Measurements from ENCODE around the gene DNAH2.
"Not testable (repeated sequence)": the region's sequence is repeated elsewhere in the genome, so short reads cannot be mapped to it uniquely, and the experiment has no call there.

Gene DNAH2

GRCh38 chr17:7859028-7859427 is 141.5 kb downstream of the DNAH2 start:
- Histone ChIP-seq H2AFZ (ENCODE audit: low read depth) (no peak overlapping the region), H3K27me3 (ENCODE audit: insufficient read depth, low read depth) (no peaks in the 10 kb centered on the region), H3K9ac (no peak overlapping the region), H3K4me3 (IDR thresholded peaks at IDR 0.05; ENCODE audit: insufficient read depth, low read depth, low read length) (no peak overlapping the region), H3K79me2 (ENCODE audit: insufficient read depth, low read depth) (no peaks in the 10 kb centered on the region), H4K20me1 (ENCODE audit: insufficient read depth) (no peaks in the 10 kb centered on the region), H3K4me1 (ENCODE audit: low read depth, poor library complexity, severe bottlenecking) (no peaks in the 10 kb centered on the region), H3K27ac (no peak overlapping the region), H3K36me3 (ENCODE audit: insufficient read depth) (no peaks in the 10 kb centered on the region), H3K4me2 (no peak overlapping the region)
- no peak for TF ChIP-seq CTCF (conservative IDR thresholded peaks at IDR 0.05; ENCODE audit: low read depth, low read length)

GRCh38 chr17:7862692-7863437 is 145.3 kb downstream of the DNAH2 start:
- H3K4me1 ChIP-seq (ENCODE audit: low read depth, poor library complexity, severe bottlenecking): no peaks in the 10 kb centered on the region

GRCh38 chr17:7864384-7864783 is 146.8 kb downstream of the DNAH2 start:
- not testable (repeated sequence) for H4K20me1 ChIP-seq (ENCODE audit: insufficient read depth); H3K36me3 ChIP-seq (ENCODE audit: insufficient read depth); H3K27ac ChIP-seq; H2AFZ ChIP-seq (ENCODE audit: low read depth); H3K4me2 ChIP-seq; H3K9ac ChIP-seq; H3K27me3 ChIP-seq (ENCODE audit: insufficient read depth, low read depth); H3K4me1 ChIP-seq (ENCODE audit: low read depth, poor library complexity, severe bottlenecking); H3K4me3 ChIP-seq (IDR thresholded peaks at IDR 0.05; ENCODE audit: insufficient read depth, low read depth, low read length); H3K79me2 ChIP-seq (ENCODE audit: insufficient read depth, low read depth)

More at GRCh38 chr17:7862692-7863437, 145.3 kb downstream of the DNAH2 start:
- Histone ChIP-seq H3K27ac (no peak overlapping the region), H3K36me3 (ENCODE audit: insufficient read depth) (no peaks in the 10 kb centered on the region), H3K9ac (no peak overlapping the region), H3K79me2 (ENCODE audit: insufficient read depth, low read depth) (no peaks in the 10 kb centered on the region), H4K20me1 (ENCODE audit: insufficient read depth) (no peaks in the 10 kb centered on the region), H3K4me3 (IDR thresholded peaks at IDR 0.05; ENCODE audit: insufficient read depth, low read depth, low read length) (no peak overlapping the region), H3K27me3 (ENCODE audit: insufficient read depth, low read depth) (no peaks in the 10 kb centered on the region), H3K4me2 (no peak overlapping the region), H2AFZ (ENCODE audit: low read depth) (no peak overlapping the region)
- peak; percentile 55 for TF ChIP-seq CTCF (conservative IDR thresholded peaks at IDR 0.05; ENCODE audit: low read depth, low read length)

GRCh38 chr17:7864995-7865650 is 147.6 kb downstream of the DNAH2 start:
- H3K27ac ChIP-seq: no peak overlapping the region
- no peak for TF ChIP-seq CTCF (conservative IDR thresholded peaks at IDR 0.05; ENCODE audit: low read depth, low read length)
- H3K9ac ChIP-seq: no peak overlapping the region
- no peaks in the 10 kb centered on the region for H3K27me3 ChIP-seq (ENCODE audit: insufficient read depth, low read depth)
- H3K4me3 ChIP-seq (IDR thresholded peaks at IDR 0.05; ENCODE audit: insufficient read depth, low read depth, low read length): no peak overlapping the region
- H2AFZ ChIP-seq (ENCODE audit: low read depth): no peak overlapping the region
- no peaks in the 10 kb centered on the region for H3K36me3 ChIP-seq (ENCODE audit: insufficient read depth)
- no peaks in the 10 kb centered on the region for H4K20me1 ChIP-seq (ENCODE audit: insufficient read depth)
- no peaks in the 10 kb centered on the region for H3K79me2 ChIP-seq (ENCODE audit: insufficient read depth, low read depth)
- no peak overlapping the region for H3K4me2 ChIP-seq
- H3K4me1 ChIP-seq (ENCODE audit: low read depth, poor library complexity, severe bottlenecking): no peaks in the 10 kb centered on the region

GRCh38 chr17:7867881-7868329 is 150.4 kb downstream of the DNAH2 start:
- Histone ChIP-seq H3K79me2 (ENCODE audit: insufficient read depth, low read depth) (no peaks in the 10 kb centered on the region), H3K27ac (no peak overlapping the region), H3K4me2 (no peak overlapping the region), H3K9ac (no peak overlapping the region), H3K36me3 (ENCODE audit: insufficient read depth) (no peaks in the 10 kb centered on the region), H4K20me1 (ENCODE audit: insufficient read depth) (no peaks in the 10 kb centered on the region), H2AFZ (ENCODE audit: low read depth) (no peak overlapping the region), H3K4me3 (IDR thresholded peaks at IDR 0.05; ENCODE audit: insufficient read depth, low read depth, low read length) (no peak overlapping the region), H3K4me1 (ENCODE audit: low read depth, poor library complexity, severe bottlenecking) (no peaks in the 10 kb centered on the region), H3K27me3 (ENCODE audit: insufficient read depth, low read depth) (no peaks in the 10 kb centered on the region)
- no peak for TF ChIP-seq CTCF (conservative IDR thresholded peaks at IDR 0.05; ENCODE audit: low read depth, low read length)
